DND-41 (cell line): Measurements from ENCODE around the gene SLC25A27.

Experiments
- ATAC-seq: fragments of 200-7000 bp; cut with Tn5 transposase; 3 replicates; pipeline ENCODE4 v1.9.1; 2021; ENCODE audit warnings: low read depth; ENCODE audit not compliant: insufficient read depth
- DNase-seq: peaks from one replicate; pipeline ENCODE4 v3.0.0-alpha.2; 2020
- H2AFZ ChIP-seq: 2 replicates; pipeline ENCODE4 v1.6.0; 2012; ENCODE audit warnings: low read depth, low read length
- H3K27ac ChIP-seq: 2 replicates; pipeline ENCODE4 v1.5.1; 2012; ENCODE audit warnings: low read length, inconsistent platforms
- H3K27me3 ChIP-seq: fragments of 200-600 bp; sonication (generic); 2 replicates; pipeline ENCODE4 v1.6.0; 2012; ENCODE audit warnings: low read length, mild to moderate bottlenecking, inconsistent platforms; ENCODE audit not compliant: insufficient read depth, poor library complexity
- H3K36me3 ChIP-seq: 2 replicates; pipeline ENCODE4 v1.5.1; 2012; ENCODE audit warnings: low read length, inconsistent platforms; ENCODE audit not compliant: insufficient read depth
- H3K4me1 ChIP-seq: 2 replicates; pipeline ENCODE4 v1.5.1; 2012; ENCODE audit warnings: mild to moderate bottlenecking, low read length; ENCODE audit not compliant: insufficient read depth
- H3K4me2 ChIP-seq: 2 replicates; pipeline ENCODE4 v1.6.0; 2012; ENCODE audit warnings: mild to moderate bottlenecking, moderate library complexity, low read length, inconsistent platforms; ENCODE audit not compliant: insufficient read depth
- H3K4me3 ChIP-seq, 2 experiments: fragments of 200-600 bp in 1 of 2; shearing (Covaris generic) in 1 of 2; 2 replicates each; pipeline ENCODE4 v1.5.1; 2012 to 2016; ENCODE audit warnings: inconsistent platforms in 2 of 2, low read length in 2 of 2, mild to moderate bottlenecking in 2 of 2, low read depth in 1 of 2, moderate library complexity in 1 of 2
- H3K79me2 ChIP-seq: 2 replicates; pipeline ENCODE4 v1.6.0; 2012; ENCODE audit warnings: low read length, inconsistent platforms; ENCODE audit not compliant: insufficient read depth
- H3K9ac ChIP-seq: 2 replicates; pipeline ENCODE4 v1.6.0; 2012; ENCODE audit warnings: low read depth, mild to moderate bottlenecking, inconsistent platforms, low read length, moderate library complexity
- H3K9me3 ChIP-seq: 2 replicates; pipeline ENCODE4 v1.5.1; 2012; ENCODE audit warnings: low read length, moderate library complexity, mild to moderate bottlenecking, inconsistent platforms; ENCODE audit not compliant: insufficient read depth, severe bottlenecking
- H4K20me1 ChIP-seq: 2 replicates; pipeline ENCODE4 v1.6.0; 2012; ENCODE audit warnings: low read length; ENCODE audit not compliant: insufficient read depth
- EZH2 ChIP-seq: IDR thresholded peaks from 3 replicates; pipeline ENCODE4 v1.6.1; 2012; ENCODE audit warnings: borderline replicate concordance, low read depth, mild to moderate bottlenecking, moderate library complexity, low read length, inconsistent platforms; ENCODE audit not compliant: severe bottlenecking
- TF ChIP-seq, protein P1 (sequence below): IDR thresholded peaks from 2 replicates; pipeline ENCODE4 v1.5.1; 2012; ENCODE audit warnings: borderline replicate concordance, low read length, moderate library complexity, mild to moderate bottlenecking; ENCODE audit not compliant: poor library complexity, severe bottlenecking; ENCODE audit errors: extremely low read depth

The SLC25A27 gene

GRCh38 chr6:46711491-46711890 lies 58.7 kb downstream of the SLC25A27 start:
- TF ChIP-seq, protein P1, sequence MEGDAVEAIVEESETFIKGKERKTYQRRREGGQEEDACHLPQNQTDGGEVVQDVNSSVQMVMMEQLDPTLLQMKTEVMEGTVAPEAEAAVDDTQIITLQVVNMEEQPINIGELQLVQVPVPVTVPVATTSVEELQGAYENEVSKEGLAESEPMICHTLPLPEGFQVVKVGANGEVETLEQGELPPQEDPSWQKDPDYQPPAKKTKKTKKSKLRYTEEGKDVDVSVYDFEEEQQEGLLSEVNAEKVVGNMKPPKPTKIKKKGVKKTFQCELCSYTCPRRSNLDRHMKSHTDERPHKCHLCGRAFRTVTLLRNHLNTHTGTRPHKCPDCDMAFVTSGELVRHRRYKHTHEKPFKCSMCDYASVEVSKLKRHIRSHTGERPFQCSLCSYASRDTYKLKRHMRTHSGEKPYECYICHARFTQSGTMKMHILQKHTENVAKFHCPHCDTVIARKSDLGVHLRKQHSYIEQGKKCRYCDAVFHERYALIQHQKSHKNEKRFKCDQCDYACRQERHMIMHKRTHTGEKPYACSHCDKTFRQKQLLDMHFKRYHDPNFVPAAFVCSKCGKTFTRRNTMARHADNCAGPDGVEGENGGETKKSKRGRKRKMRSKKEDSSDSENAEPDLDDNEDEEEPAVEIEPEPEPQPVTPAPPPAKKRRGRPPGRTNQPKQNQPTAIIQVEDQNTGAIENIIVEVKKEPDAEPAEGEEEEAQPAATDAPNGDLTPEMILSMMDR, result no peak
- TF ChIP-seq EZH2, result no peak
- Histone ChIP-seq H4K20me1 (no peaks in the 10 kb centered on the region), H3K27ac (no peak overlapping the region), H3K4me1 (no peaks in the 10 kb centered on the region), H3K27me3 (no peaks in the 10 kb centered on the region), H3K36me3 (no peaks in the 10 kb centered on the region), H2AFZ (no peak overlapping the region), H3K4me2 (no peak overlapping the region), H3K4me3 (no peak overlapping the region), H3K9me3 (no peaks in the 10 kb centered on the region), H3K9ac (no peak overlapping the region), H3K79me2 (no peaks in the 10 kb centered on the region)
- DNase-seq, result no peak
- ATAC-seq, result no peak

DNA sequence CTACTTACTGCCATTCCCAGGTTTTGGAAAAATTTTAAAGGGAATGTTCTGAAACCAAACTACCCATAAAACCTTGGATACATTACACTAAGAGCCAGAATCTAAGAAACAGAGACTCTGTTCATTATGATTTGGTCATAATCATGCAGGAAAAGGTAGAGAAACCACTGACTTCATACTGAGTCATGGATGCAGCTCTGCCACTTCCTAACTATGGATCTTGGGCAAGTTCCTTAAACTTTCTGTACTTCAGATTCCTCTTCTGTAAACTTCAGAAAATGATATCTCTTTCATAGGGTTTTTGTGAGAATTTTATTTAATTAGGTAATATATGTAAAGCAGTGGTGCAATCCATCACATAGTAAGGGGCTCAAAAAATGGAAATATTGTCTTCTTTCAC lies 62.4 kb downstream of the SLC25A27 start:
- H3K4me1 ChIP-seq, result no peaks in the 10 kb centered on the region
- ATAC-seq, result no peak
- TF ChIP-seq, protein P1, result no peak
- no peak overlapping the region for H3K27ac ChIP-seq
- no peaks in the 10 kb centered on the region for H3K9me3 ChIP-seq
- H3K36me3 ChIP-seq, result no peaks in the 10 kb centered on the region
- H3K4me3 ChIP-seq, result no peak overlapping the region
- DNase-seq, result no peak
- H3K27me3 ChIP-seq, result no peaks in the 10 kb centered on the region
- H2AFZ ChIP-seq, result no peak overlapping the region
- H3K9ac ChIP-seq, result no peak overlapping the region
- no peak overlapping the region for H3K4me2 ChIP-seq
- H4K20me1 ChIP-seq, result no peaks in the 10 kb centered on the region
- H3K79me2 ChIP-seq, result no peaks in the 10 kb centered on the region

DNA sequence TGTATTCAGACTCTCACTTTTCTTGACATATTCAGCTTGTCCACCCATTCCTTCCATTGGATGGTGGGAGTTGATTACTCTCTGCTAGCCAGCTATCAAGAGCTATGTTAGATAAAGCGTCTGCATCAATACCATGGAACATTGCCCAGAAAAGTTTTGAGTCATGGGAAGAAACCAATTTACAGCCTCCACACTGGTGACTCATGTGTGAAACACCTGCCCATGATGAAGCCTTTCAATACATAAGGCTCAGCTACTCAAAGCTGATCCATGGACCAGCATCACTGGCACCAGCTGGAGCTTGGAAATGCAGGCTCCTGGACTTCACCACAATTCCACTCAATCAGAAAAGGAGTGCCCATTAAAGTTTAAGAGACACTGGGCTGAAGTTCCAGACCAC lies 66.3 kb downstream of the SLC25A27 start:
- Histone ChIP-seq H3K4me2 (no peak overlapping the region), H2AFZ (no peak overlapping the region), H3K9ac (no peak overlapping the region)

More for the DNA sequence above, 66.3 kb downstream of the SLC25A27 start:
- ATAC-seq, result no peak
- Histone ChIP-seq H3K79me2 (no peaks in the 10 kb centered on the region), H3K9me3 (no peaks in the 10 kb centered on the region), H3K36me3 (no peaks in the 10 kb centered on the region), H3K4me1 (no peaks in the 10 kb centered on the region), H3K4me3 (no peak overlapping the region), H3K27me3 (no peaks in the 10 kb centered on the region), H4K20me1 (no peaks in the 10 kb centered on the region), H3K27ac (no peak overlapping the region)
- no peak for DNase-seq
- no peak for TF ChIP-seq EZH2
- TF ChIP-seq, protein P1, result no peak
